Measurements from ENCODE around the gene RAD23A. TPM values are rescaled to one million over a fixed set of nuclear protein-coding genes. Genes with fewer than 3 reads are reported as not detected.
"Not testable (repeated sequence)": the region's sequence is repeated elsewhere in the genome, so short reads cannot be mapped to it uniquely, and the experiment has no call there.

The RAD23A gene
- total RNA-seq, 4 donors from 2014 or later: 133 to 219 (median 158) TPM

GRCh38 chr19:12974301-12975220 lies 28.9 kb downstream of the RAD23A start:
- WGBS, 2 donors (ENCODE audit: low coverage in 1 of 2): 37 to 90% methylated on average over 2 to 4 of the region's 19 CpGs
- Histone ChIP-seq H3K4me3 (no peak overlapping the region), H3K4me1 (peaks cover 0 to 21% (median 2%) of the 10 kb centered on the region in 3 donors), H3K9me3 (no peaks in the 10 kb centered on the region), H3K27me3 (no peaks in the 10 kb centered on the region), H3K27ac (no peak overlapping the region), H3K36me3 (no peaks in the 10 kb centered on the region)
- ATAC-seq: peak; percentile 17
- TF ChIP-seq POLR2A (IDR thresholded peaks at IDR 0.05): no peak
- TF ChIP-seq POLR2AphosphoS5 (IDR thresholded peaks at IDR 0.05): no peak
- no peak for TF ChIP-seq EP300 (IDR thresholded peaks at IDR 0.05)
- TF ChIP-seq, protein P1, sequence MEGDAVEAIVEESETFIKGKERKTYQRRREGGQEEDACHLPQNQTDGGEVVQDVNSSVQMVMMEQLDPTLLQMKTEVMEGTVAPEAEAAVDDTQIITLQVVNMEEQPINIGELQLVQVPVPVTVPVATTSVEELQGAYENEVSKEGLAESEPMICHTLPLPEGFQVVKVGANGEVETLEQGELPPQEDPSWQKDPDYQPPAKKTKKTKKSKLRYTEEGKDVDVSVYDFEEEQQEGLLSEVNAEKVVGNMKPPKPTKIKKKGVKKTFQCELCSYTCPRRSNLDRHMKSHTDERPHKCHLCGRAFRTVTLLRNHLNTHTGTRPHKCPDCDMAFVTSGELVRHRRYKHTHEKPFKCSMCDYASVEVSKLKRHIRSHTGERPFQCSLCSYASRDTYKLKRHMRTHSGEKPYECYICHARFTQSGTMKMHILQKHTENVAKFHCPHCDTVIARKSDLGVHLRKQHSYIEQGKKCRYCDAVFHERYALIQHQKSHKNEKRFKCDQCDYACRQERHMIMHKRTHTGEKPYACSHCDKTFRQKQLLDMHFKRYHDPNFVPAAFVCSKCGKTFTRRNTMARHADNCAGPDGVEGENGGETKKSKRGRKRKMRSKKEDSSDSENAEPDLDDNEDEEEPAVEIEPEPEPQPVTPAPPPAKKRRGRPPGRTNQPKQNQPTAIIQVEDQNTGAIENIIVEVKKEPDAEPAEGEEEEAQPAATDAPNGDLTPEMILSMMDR (IDR thresholded peaks at IDR 0.05): no peak

GRCh38 chr19:12975221-12975741 lies 29.6 kb downstream of the RAD23A start:
- Histone ChIP-seq H3K9me3 (no peaks in the 10 kb centered on the region), H3K27ac (no peak overlapping the region), H3K4me3 (no peak overlapping the region), H3K36me3 (no peaks in the 10 kb centered on the region), H3K4me1 (peaks cover 0 to 14% (median 0%) of the 10 kb centered on the region in 3 donors), H3K27me3 (no peaks in the 10 kb centered on the region)
- TF ChIP-seq EP300 (IDR thresholded peaks at IDR 0.05): no peak
- TF ChIP-seq, protein P1 (IDR thresholded peaks at IDR 0.05): no peak
- no peak for TF ChIP-seq POLR2A (IDR thresholded peaks at IDR 0.05)
- no peak for TF ChIP-seq POLR2AphosphoS5 (IDR thresholded peaks at IDR 0.05)
- ATAC-seq: no peak
- WGBS, 2 donors (ENCODE audit: low coverage in 1 of 2): 74% methylated on average over 3 of the region's 17 CpGs; no CpG with 5 or more reads in 1 of the 2 donors

DNA sequence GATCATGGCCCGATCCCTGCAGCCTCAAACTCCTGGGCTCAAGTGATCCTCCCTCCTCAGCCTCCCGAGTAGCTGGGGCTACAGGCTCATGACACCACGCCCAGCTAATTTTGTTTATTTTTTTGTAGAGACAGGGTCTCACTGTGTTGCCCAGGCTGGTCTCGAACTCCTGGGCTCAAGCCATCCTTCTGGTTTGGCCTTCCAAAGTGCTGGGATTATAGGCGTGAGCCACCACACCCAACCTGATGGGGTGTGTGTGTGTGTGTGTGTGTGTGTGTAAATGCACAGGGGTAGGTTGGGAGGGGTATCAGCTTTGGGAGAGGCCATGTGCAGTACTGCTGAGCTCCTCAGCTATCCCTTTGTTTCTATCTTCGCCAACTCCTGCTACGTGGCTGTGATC lies 30.4 kb downstream of the RAD23A start:
- not testable (repeated sequence) for H3K27me3 ChIP-seq, H3K27ac ChIP-seq, ATAC-seq, H3K36me3 ChIP-seq, H3K4me3 ChIP-seq, H3K9me3 ChIP-seq, H3K4me1 ChIP-seq
- 85% methylated on average over 5 of the region's 7 CpGs; no CpG with 5 or more reads in 1 of the 2 donors for WGBS, 2 donors (ENCODE audit: low coverage in 1 of 2)

GRCh38 chr19:12979974-12980373 lies 34.3 kb downstream of the RAD23A start:
- WGBS, 2 donors (ENCODE audit: low coverage in 1 of 2): 80 to 88% methylated on average over 1 to 3 of the region's 3 CpGs
- no peaks in the 10 kb centered on the region for H3K27me3 ChIP-seq
- no peak for ATAC-seq
- H3K4me3 ChIP-seq: no peak overlapping the region
- TF ChIP-seq, protein P1 (IDR thresholded peaks at IDR 0.05): no peak
- TF ChIP-seq EP300 (IDR thresholded peaks at IDR 0.05): no peak
- TF ChIP-seq POLR2A (IDR thresholded peaks at IDR 0.05): no peak
- TF ChIP-seq POLR2AphosphoS5 (IDR thresholded peaks at IDR 0.05): no peak
- H3K9me3 ChIP-seq: no peaks in the 10 kb centered on the region
- H3K27ac ChIP-seq: no peak overlapping the region
- H3K4me1 ChIP-seq: peaks cover 0 to 28% (median 0%) of the 10 kb centered on the region in 3 donors
- H3K36me3 ChIP-seq: no peaks in the 10 kb centered on the region

- WGBS, 2 donors (ENCODE audit: low coverage in 1 of 2): 90 to 94% methylated on average over 2 to 6 of the region's 6 CpGs
- no peaks in the 10 kb centered on the region for H3K36me3 ChIP-seq
- ATAC-seq: no peak
- H3K4me3 ChIP-seq: no peak overlapping the region
- H3K4me1 ChIP-seq: peaks cover 0 to 33% (median 0%) of the 10 kb centered on the region in 3 donors
- TF ChIP-seq EP300 (IDR thresholded peaks at IDR 0.05) (no peak), POLR2AphosphoS5 (IDR thresholded peaks at IDR 0.05) (no peak), POLR2A (IDR thresholded peaks at IDR 0.05) (no peak)
- TF ChIP-seq, protein P1 (IDR thresholded peaks at IDR 0.05): no peak
- H3K27ac ChIP-seq: no peak overlapping the region
- no peaks in the 10 kb centered on the region for H3K9me3 ChIP-seq
- no peaks in the 10 kb centered on the region for H3K27me3 ChIP-seq
These were observed 37.0 kb downstream of the RAD23A start for GRCh38 chr19:12982648-12983047.
